GM19239 (cell line): Measurements from ENCODE around the gene PPP3CA.
A peak's percentile ranks its signal among the peaks of the same experiment; 100 is the strongest.
"Not testable (repeated sequence)": the region's sequence is repeated elsewhere in the genome, so short reads cannot be mapped to it uniquely, and the experiment has no call there.

Experiments used
- DNase-seq: peaks from one replicate; pipeline ENCODE4 v3.0.0; 2011; ENCODE audit warnings: low spot score; ENCODE audit not compliant: insufficient read length
- FAIRE-seq: peaks from 2 replicates; lab custom pipeline; 2011; peaks lifted over from hg19 to GRCh38; lab: Jason Lieb, UNC

Gene PPP3CA

GRCh38 chr4:101157415-101158133 lies 189.8 kb downstream of the PPP3CA start:
- FAIRE-seq: peak; percentile 75
- DNase-seq: no peak

- DNase-seq (no peak), FAIRE-seq (peak; percentile 64)
Measured at GRCh38 chr4:101156619-101157310, 190.6 kb downstream of the PPP3CA start.

- no peak for DNase-seq
- FAIRE-seq: no peak
Measured at GRCh38 chr4:101155945-101156344, 191.4 kb downstream of the PPP3CA start.

- FAIRE-seq (no peak), DNase-seq (no peak)
Measured at GRCh38 chr4:101155368-101155767, 192.0 kb downstream of the PPP3CA start.

GRCh38 chr4:101153653-101154052 lies 193.7 kb downstream of the PPP3CA start:
- FAIRE-seq (no peak), DNase-seq (no peak)

- no peak for FAIRE-seq
- no peak for DNase-seq
Measured at GRCh38 chr4:101152521-101152920, 194.8 kb downstream of the PPP3CA start.

- FAIRE-seq: no peak
- no peak for DNase-seq
Measured at GRCh38 chr4:101148551-101148950, 198.8 kb downstream of the PPP3CA start.

GRCh38 chr4:101147283-101147682 lies 200.0 kb downstream of the PPP3CA start:
- no peak for FAIRE-seq
- DNase-seq: no peak

GRCh38 chr4:101145021-101145420 lies 202.3 kb downstream of the PPP3CA start:
- FAIRE-seq (peak; percentile 78), DNase-seq (no peak)

- DNase-seq: no peak
- FAIRE-seq: no peak
Measured at GRCh38 chr4:101142259-101142658, 205.1 kb downstream of the PPP3CA start.

- FAIRE-seq (peak; percentile 67), DNase-seq (no peak)
Measured at GRCh38 chr4:101141855-101142254, 205.5 kb downstream of the PPP3CA start.

GRCh38 chr4:101141230-101141629 lies 206.1 kb downstream of the PPP3CA start:
- FAIRE-seq: no peak
- no peak for DNase-seq

- DNase-seq: no peak
- FAIRE-seq: no peak
Measured at GRCh38 chr4:101140228-101140627, 207.1 kb downstream of the PPP3CA start.

- peak; percentile 63 for FAIRE-seq
- no peak for DNase-seq
Measured at GRCh38 chr4:101136373-101137370, 210.7 kb downstream of the PPP3CA start.

- DNase-seq (no peak), FAIRE-seq (peak; percentile 85)
Measured at GRCh38 chr4:101135371-101136010, 211.8 kb downstream of the PPP3CA start.

- not testable (repeated sequence) for DNase-seq, FAIRE-seq
Measured at GRCh38 chr4:101131058-101131457, 216.3 kb downstream of the PPP3CA start.

- FAIRE-seq, DNase-seq: not testable (repeated sequence)
Measured at GRCh38 chr4:101128898-101129297, 218.4 kb downstream of the PPP3CA start.

GRCh38 chr4:101128473-101128872 lies 218.9 kb downstream of the PPP3CA start:
- DNase-seq (no peak), FAIRE-seq (no peak)

- peak; percentile 14 for FAIRE-seq
- no peak for DNase-seq
Measured at GRCh38 chr4:101127176-101127790, 220.0 kb downstream of the PPP3CA start.

- FAIRE-seq (no peak), DNase-seq (no peak)
Measured at GRCh38 chr4:101126059-101126458, 221.3 kb downstream of the PPP3CA start.
